Cerebellar cortex (tissue), 1 donor: ENCODE data around the gene LZTS2.

Source experiments
- DNase-seq: peaks from one replicate; pipeline ENCODE4 v3.0.0-alpha.2; 2015; ENCODE audit warnings: low spot score

The LZTS2 gene

GRCh38 chr10:101014230-101014884 lies 14.7 kb downstream of the LZTS2 start:
- DNase-seq, result peak; percentile 82

DNA sequence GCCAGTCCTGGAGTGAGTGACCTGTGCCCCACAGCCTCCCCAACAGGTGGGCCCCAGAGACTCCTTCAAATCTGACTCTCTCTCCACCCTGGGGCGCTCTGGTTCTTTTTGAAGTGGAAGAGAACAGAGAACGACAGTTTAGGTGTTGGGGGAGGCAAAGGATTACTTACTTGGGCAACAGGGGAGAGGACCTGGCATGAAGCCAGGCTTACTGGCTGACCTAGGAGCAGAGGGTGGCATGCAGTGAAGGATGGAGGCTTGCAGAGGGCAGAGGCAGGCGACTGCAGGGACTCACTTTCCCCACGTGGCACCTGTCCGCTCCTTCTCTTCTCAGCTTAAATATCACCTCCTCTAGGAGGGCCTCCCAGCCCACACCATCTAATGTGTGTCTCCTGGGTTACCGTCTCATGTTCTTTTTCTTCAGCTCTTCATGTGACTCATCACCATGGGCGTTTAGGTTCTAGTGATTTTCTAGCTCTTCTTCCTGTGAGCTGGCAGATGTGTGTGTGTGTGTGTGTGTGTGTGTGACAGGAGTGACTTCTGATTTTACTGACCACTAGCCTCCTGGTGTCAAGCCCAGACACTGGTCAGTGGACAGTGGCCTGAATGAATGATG lies 15.5 kb downstream of the LZTS2 start:
- DNase-seq, result no peak

DNA sequence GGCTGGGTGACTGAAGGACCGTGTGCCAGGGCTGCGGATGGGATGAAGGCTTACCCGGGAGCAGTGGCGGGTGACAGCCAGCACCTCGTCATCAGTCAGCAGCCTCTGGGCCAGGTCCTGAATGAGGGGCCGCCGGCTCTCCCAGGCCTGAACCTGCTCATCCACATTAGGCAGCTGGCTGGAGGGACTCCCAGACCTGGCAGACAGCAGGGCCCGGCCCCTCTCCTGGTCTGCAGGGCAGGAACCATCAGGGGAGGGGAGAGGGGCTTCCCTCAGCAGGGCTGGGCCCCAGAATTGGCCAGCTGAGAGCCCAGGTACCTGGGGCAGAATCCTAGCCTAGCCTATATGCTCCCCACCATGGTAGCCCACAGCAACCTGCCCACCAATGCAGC lies 16.0 kb downstream of the LZTS2 start:
- DNase-seq, result no peak

DNA sequence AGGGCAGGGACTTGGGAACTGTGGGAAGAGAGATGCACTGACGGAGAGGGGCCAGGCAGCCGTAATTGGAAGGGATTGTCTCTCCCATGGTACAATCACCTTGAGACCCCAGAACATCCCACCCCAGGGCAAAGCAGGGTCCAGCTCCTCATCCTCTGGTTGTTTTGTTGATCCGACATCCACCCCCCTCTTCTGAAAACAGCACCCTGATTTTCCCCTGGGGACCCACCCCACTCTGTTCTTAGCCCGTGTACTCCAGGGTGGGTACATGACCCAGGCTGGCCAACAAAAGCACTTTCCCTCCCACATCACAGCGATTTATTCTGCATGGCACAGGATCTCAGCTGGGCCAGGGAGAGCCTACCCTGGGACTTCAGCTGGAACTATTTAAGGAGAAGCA lies 17.2 kb downstream of the LZTS2 start:
- no peak for DNase-seq

- no peak for DNase-seq
Measured at GRCh38 chr10:101018118-101018599, 18.6 kb downstream of the LZTS2 start.

DNA sequence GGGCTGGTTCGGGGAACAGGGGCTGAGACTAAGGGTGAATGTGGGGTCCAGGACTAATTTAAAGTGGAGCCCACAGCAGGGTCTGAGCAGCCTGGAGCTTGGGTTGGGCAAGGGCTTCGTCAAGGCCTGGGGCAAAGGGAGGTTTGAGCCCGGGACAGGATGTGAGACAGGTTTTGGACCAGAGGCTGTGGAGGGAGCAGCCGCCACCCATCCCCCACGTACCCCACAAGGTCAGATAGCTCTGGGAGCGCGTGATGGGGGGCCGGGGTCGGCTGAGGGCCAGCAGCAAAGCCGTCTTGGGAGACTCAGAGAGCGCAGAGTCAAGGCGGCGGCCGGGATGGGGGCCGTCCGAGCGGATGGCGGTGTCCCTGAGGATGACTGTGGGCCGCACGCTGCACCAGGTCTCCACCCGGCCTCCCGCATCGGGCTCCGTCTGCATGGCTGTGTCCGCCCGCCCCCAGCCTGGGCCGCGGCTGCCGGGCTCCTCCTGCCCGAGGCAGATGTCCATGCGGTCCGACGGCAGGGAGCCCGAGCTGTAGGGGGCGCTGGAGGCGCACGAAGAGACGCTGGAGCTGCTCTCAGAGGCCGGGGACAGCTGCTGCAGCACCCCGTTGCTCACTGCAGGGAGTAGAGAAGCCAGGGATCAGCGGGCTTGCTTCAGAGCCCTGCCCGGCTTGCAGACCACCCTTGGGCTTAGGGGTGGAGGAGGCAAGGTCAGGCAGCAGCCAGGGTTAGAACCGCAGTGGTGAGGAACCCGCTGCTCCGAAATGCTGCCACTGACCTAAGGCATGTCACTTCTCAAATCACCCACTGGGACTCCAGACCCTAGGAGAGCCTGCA lies 19.2 kb downstream of the LZTS2 start:
- DNase-seq, result peak; percentile 77

GRCh38 chr10:101019440-101019703 lies 19.8 kb downstream of the LZTS2 start:
- DNase-seq, result no peak

DNA sequence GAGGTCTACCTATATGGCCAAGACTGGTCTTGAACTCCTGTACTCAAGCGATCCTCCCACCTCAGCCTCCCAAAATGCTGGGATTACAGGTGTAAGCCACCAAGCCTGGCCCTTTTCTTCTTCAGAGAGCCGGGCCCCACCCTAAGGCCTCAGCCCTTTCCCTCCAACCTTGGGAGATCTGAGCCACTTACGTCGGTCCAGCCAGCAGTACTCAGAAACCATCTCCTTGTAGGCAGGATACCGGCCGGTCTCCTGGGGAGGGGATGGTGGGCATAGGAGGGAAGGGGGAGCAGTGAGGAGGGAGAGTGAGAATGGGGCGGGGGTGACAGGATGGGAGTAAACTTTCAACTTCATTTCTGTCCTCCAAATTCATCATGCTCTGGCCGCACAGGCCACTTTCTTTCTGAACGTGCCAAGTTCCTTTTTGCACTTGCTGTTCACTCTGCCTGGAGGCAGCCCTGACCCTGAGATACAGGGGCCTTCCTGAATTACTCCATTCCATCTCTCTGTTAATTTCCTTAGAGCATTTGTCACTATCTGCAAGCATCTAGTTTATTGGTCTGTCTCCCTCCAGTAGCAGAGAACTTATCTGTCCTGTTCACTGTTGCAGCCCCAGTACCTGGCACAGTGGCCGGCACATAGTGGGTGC lies 20.9 kb downstream of the LZTS2 start:
- no peak for DNase-seq

DNA sequence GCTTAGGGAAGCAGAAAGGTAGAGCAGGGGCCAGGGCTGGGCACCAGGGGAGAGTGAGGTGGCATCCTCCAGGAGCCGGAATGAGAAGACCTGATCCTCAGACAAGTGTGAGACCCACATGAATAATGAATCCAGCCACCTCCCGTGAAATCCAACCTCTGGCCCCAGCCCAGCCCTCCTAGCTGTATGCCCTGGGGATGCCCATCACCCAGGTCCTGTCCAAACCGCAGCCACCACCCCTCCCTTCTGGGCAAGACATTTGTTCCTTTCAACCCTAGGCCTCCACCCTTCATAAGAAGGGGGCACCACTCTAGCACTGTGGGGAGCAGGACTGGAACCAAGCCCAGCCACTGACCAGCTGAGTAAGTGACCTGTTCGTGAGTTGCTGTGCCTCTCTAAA lies 21.6 kb downstream of the LZTS2 start:
- no peak for DNase-seq

DNA sequence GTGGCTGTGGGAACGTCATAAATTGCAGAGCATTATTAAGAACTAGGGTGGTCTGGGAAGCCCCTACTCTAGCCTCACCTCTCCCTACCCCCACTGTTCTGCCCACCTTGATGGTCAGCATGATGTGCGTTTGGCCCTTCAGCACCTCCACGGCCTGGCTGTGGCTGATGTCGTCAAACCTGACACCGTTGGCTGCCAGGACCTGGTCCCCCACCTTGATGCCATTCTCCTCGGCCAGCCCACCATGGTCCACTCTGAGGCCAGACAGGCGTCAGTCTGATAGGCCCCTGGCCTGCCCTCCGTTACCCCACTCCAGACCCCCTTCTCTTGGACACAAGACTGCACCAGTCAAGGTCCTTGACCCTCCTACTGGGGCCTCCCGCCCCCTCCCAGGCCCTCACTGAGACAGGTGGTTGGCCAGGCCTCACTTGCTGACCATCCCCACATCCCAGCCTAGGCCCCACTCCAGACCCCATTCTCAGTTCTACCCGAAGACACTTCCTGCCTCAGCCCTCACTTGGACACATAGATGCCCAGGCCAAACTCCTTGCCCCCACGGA lies 22.2 kb downstream of the LZTS2 start:
- no peak for DNase-seq

DNA sequence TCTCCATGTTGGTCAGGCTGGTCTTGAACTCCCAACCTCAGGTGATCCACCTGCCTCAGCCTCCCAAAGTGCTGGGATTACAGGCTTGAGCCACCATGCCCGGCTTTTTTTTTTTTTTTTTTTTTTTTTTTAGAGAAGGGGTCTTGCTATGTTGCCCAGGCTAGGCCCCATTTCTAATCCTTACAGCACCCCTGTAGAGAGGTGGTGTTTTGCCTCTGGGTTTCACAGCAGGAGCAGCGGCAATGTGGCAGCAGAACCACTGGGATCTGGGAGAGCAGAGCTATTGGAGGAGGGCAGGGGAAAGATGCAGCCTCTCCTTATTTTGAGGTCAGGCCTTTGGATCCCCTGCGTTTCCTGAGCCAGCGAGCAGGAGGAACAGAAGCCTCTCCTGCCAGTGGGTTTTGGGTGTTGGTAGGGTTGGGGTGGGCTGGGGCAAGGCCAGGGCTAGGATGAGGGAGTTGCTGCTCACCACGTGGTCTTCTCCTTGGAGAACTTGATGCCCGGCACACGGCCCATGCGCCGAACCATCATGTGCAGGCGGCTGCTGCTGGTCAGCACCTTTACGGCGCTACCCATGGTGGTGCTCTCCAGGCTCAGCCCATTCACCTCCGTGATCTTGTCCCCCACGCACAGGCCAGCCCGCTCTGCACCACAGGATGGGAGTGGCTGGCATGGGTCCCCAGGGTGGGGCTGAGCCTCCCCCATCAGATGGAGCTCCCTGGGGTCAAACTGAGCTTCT lies 23.5 kb downstream of the LZTS2 start:
- DNase-seq, result no peak

GRCh38 chr10:101027106-101027720 lies 27.6 kb downstream of the LZTS2 start:
- DNase-seq, result no peak

GRCh38 chr10:101028446-101029337 lies 29.1 kb downstream of the LZTS2 start:
- no peak for DNase-seq

GRCh38 chr10:101029520-101030295 lies 30.1 kb downstream of the LZTS2 start:
- no peak for DNase-seq

DNA sequence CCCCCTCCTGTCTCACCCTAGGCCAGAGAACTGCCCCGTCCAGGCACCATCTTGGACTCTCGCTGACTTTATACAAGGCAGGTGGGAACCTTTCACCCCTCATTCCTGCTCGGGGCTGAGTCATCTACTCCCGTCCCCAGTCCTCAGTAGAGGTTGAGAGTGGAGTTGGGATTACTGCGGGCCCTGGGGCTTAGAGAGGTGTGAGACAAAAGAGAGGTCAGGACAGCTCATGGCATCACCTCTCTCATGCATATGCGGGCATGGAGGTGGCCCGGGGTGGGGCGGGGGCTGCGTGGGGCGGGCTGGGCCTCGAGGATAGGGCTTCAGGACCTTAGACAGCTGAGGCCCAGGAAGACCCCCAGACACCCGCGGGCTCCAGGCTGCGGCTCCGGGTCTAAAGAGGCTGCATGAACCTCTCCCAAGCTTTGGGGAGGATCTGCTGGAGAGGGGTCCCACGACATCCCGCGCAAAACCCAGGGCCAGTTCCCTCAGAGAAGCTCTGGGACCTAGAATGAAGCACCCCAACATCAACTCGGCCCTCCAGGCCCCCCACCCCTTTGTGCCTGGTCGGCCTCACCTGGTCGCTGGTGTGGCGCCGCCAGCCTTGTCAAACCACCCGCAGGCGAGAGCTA lies 31.0 kb downstream of the LZTS2 start:
- DNase-seq, result no peak

DNA sequence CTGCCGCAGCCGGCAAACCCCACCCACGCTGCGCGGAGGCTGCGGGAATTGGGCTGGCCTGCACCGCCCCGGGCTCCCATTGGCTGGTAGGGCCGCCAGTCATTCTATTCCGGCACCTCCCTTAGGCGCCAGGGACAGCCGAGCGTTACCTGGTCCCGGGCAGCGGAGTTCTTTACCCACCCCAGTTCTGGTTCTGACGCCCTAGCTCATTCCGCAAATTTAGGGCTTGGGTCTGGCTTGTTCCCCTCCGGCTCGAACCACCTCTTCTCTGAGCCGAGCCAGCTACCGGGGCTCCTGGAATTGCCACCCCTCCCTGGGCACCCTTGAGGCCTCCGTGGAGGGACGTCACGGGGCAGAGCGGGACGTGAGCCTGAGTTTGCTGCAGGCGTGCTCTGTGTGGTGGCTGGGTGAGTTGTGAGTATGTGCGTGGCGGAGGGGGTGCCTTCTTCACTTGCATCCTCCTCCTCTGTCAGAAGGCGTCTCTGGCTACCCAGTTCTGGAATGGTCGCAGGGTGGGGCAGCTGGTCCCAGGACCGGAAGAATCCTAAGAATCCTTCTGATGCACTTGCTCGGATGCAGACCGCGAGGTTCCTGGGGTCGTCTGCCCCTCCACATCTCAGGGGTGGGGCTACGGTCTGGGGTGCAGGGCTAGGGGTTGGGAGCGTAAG lies 31.7 kb downstream of the LZTS2 start, which contains the start of the genes PDZD7 and SFXN3:
TSS of gene PDZD7 (minus strand) at position 2 of the 668 bp plus-strand sequence. CDS start 910 bp downstream, outside the sequence.
TSS of gene SFXN3 (plus strand) at position 107 of the 668 bp plus-strand sequence. CDS start 3,461 bp downstream, outside the sequence.
- peak; percentile 96 for DNase-seq

- peak; percentile 84 for DNase-seq
Measured at GRCh38 chr10:101031796-101032636, 32.4 kb downstream of the LZTS2 start.
